Medulla oblongata (tissue), 1 donor: ENCODE results near the gene MORN5.

Source experiments
- DNase-seq: peaks from one replicate; pipeline ENCODE4 v3.0.0-alpha.2; 2015; ENCODE audit errors: extremely low spot score

Gene MORN5

GRCh38 chr9:122190597-122191381, 31.1 kb downstream of the MORN5 start:
- DNase-seq, result peak; percentile 37

- DNase-seq, result no peak
Observed at GRCh38 chr9:122191584-122191983, 31.9 kb downstream of the MORN5 start.

- no peak for DNase-seq
Observed at GRCh38 chr9:122192261-122192875, 32.7 kb downstream of the MORN5 start.

DNA sequence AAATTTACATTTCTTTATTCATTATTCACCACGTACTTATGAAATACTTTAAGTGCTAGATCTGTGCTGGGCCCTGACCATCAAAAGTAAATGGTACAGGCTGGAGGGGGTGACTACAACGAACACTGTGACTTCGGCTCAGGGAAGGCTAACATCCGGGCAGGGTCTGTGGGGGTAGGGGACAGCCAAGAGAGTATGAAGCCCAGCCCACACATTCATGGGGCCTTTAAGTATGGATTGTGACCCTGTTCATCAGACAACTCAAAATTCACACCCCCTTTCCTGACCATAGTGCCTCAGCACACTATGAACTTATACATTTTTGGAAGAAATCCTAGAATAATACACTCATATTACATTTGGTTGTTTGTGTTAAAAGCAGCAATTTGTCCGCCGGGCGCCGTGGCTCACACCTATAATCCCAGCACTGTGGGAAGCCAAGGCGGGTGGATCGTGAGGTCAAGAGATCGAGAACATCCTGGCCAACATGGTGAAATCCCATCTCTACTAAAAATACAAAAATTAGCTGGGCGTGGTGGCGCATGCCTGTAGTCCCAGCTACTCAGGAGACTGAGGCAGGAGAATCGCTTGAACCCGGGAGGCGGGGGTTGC, 33.3 kb downstream of the MORN5 start:
- DNase-seq, result no peak

DNA sequence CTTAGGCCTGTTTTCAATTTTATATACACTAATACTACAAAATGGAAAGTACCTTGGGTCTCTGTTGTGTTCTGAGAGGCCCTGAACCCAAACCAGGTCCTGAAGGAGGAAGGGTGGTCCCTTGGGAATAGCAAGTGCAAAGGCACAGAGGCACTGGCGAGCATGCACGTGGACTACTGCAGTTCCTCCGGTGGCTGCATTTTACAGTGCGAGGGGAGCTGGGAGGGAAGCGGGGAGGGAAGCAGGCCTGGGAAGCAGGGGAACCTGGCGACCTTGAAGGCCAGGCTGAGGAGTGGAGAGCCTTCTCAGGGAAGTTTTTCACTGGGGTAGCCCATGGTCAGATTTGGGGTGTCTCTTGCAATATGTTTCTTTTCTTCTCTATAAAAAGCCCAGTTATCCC, 33.9 kb downstream of the MORN5 start:
- no peak for DNase-seq

- DNase-seq, result no peak
Observed at GRCh38 chr9:122195875-122196274, 36.2 kb downstream of the MORN5 start.

DNA sequence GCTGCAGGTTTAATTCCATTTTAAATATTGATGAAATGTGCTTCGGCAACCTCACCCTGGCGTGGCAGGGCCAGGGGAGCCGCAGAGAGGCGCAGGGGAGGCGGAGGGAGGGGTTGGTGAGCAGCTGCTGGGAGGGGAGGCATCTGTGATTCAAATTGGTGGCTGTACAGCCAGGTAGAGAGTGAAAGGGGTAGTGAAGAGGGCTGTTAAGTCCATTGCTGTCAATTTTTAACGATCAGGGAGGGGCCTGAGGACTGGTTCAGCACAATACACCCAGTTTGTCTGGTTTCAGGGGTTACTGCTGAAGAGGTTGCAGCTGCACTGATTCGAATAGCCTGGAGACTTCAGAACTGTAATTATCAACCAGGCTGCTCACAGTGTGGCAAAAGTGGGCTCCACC, 37.7 kb downstream of the MORN5 start:
- DNase-seq, result no peak

GRCh38 chr9:122197882-122198281, 38.2 kb downstream of the MORN5 start:
- no peak for DNase-seq

DNA sequence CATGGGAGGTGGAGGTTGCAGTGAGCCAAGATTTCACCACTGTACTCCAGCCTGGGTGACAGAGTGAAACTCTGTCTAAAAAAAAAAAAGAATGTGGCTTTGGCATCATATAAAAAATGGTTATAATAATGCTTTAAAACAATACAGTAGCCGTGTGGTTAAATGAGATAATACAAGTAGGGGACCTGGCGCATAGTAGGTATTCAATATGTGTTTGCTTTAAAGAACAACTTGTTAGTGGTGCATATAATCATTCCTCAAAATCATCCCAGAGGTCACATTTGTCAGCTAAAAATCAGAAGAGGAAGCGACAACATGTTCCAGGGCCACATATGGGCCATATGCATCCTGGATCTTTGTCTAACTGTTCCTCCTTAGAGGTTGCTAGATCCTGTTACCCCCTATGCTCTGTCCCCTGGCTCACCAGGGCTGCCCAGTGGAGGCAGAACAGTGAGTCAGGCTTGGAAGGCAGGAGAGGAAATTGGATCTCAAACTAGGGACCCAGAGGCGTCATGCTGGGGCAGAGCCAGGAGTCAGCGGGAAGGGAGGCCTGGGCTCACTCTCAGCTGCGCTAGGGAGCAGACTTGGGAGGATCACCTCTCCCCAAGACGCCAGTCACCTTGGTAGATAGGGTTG, 41.4 kb downstream of the MORN5 start:
- DNase-seq, result no peak

DNA sequence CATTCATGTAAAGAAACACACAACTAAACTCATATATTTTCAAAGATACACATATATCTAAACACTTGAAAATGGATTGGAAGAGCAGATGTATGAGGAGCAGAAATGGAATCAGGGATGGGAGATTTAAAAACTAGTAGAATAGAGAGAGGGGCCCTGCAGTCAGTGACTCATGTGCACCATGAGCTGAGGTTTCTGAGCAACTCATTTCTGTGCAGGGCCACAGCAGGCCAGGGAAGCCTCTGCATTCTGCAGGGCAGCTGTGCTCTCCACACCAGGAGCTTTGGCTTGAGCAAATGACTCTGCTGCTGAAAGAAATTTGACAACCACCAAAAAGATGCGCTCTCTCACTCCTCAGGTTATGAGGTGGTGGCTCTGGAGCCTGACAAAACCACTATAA, 41.9 kb downstream of the MORN5 start:
- no peak for DNase-seq

GRCh38 chr9:122202111-122202510, 42.4 kb downstream of the MORN5 start:
- DNase-seq, result no peak

DNA sequence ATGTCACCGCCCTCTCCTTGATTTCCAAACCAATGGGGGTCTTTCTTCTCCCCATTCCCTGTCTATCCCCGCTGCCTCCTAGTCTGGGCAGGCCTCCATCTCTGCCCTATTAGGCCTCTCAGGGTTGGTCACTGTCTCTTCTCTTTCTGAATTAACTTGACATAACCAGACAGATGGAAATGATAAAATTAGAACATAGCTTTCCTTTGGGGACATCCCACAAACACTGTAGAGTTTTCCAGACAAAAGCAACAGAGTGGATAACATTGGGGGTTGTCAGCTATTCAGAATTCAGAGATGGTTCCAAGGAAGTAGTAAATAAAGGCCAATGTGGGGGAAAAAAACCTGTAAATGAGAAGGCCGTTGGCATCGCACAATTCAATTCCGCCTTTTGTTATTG, 44.3 kb downstream of the MORN5 start:
- no peak for DNase-seq

DNA sequence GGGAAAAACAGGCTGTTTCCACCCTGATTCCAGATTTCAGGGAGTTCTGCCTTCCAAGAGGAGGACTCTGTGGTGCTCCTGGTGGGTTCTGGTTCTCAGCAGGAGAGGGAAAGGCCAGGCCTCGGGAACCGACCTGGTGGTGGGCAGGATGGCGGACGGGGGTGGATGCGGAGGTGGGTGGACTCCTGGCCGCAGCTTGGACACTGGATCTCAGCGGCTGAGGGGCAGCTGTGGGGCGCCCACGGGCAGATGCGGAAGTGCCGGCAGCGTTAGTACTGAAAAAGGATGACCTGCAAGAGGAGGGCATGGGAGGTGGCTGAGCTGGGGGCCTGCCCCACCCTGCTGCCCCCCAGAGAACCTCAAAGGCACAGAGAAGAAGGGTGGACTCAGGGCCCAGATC, 44.8 kb downstream of the MORN5 start:
- no peak for DNase-seq

DNA sequence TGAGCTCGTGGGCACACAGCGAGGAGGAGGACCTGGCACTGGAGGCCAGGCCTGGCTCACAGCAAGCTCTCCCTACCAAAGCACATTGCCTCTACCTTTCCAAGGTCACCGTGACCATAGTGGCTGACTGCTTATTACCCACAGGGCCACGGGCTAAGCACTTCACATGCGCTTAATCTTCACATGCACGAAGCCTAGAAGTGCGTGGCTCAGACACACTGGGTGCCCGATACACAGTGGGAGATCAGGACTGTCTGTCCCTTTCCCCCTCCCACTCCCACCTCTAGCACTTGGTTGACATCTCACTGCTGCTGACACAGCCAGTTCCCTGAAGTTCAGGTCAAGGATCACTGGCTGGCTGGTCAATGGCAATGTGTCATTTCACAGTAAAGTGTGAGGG, 45.5 kb downstream of the MORN5 start:
- no peak for DNase-seq

- no peak for DNase-seq
Observed at GRCh38 chr9:122206118-122207046, 46.7 kb downstream of the MORN5 start.

DNA sequence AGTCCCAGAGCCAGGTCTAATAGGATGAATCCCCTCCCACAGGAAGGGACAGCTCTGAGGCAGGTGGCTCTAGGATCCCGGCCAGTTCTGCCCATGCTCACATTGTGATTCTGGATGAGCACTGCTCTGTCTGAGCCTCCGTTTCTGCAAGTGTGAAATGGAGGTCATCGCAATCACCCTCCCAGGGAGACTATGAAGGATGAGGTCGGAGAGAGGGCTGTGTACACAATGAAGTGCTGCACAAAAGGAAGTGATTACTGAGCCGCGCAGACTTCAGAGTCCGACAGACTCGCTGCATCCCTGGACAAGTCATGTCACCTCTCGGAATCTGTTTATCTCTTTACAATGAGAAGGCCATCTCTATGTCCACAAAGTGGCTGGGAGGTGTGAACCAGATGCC, 47.4 kb downstream of the MORN5 start:
- no peak for DNase-seq

- no peak for DNase-seq
Observed at GRCh38 chr9:122209451-122209850, 49.7 kb downstream of the MORN5 start.

- no peak for DNase-seq
Observed at GRCh38 chr9:122212473-122213004, 52.8 kb downstream of the MORN5 start.

GRCh38 chr9:122213102-122213588, 53.4 kb downstream of the MORN5 start:
- no peak for DNase-seq

GRCh38 chr9:122213589-122214413, 54.1 kb downstream of the MORN5 start:
- DNase-seq, result no peak
